H7 (cell line): Measurements from ENCODE around the gene CWC25. TPM values are rescaled to one million over a fixed set of nuclear protein-coding genes. Genes with fewer than 3 reads are reported as not detected.

Source experiments
- DNase-seq: peaks from one replicate; pipeline ENCODE4 v3.0.0; 2012
- H3K27me3 ChIP-seq: 2 replicates; pipeline ENCODE4 v1.6.0; 2011; ENCODE audit warnings: mild to moderate bottlenecking, low read length; ENCODE audit not compliant: control insufficient read depth, insufficient read depth
- H3K36me3 ChIP-seq: replicated peaks from 2 replicates; pipeline ENCODE4 v1.5.1; 2011; ENCODE audit warnings: low read length; ENCODE audit not compliant: control insufficient read depth, insufficient read depth
- H3K4me3 ChIP-seq: 2 replicates; pipeline ENCODE4 v1.5.1; 2011; ENCODE audit warnings: low read depth, mild to moderate bottlenecking, control low read depth, low read length, moderate library complexity; ENCODE audit not compliant: insufficient read depth
- total RNA-seq: library from RNA; depleted of rRNA; stranded (reverse); fragments of >200 nt; shearing (Covaris generic); gene quantifications from 2 replicates; pipeline ENCODE4 v1.2.3, GENCODE V29; 2014

CWC25 gene
- total RNA-seq, 1 experiment from 2014 or later = 8.2 TPM

- Histone ChIP-seq H3K27me3 (no peaks in the 10 kb centered on the region), H3K36me3 (peaks cover 64% of the 10 kb centered on the region), H3K4me3 (no peak overlapping the region)
- no peak for DNase-seq
These were observed 45.0 kb downstream of the CWC25 start for GRCh38 chr17:38779965-38780752.

GRCh38 chr17:38777641-38778250 lies 47.4 kb downstream of the CWC25 start:
- Histone ChIP-seq H3K4me3 (no peak overlapping the region), H3K36me3 (peaks cover 63% of the 10 kb centered on the region), H3K27me3 (no peaks in the 10 kb centered on the region)
- no peak for DNase-seq

- peaks cover 43% of the 10 kb centered on the region for H3K36me3 ChIP-seq
- no peak for DNase-seq
- no peak overlapping the region for H3K4me3 ChIP-seq
- no peaks in the 10 kb centered on the region for H3K27me3 ChIP-seq
These were observed 51.9 kb downstream of the CWC25 start for GRCh38 chr17:38773258-38773657.

GRCh38 chr17:38768417-38768816 lies 56.7 kb downstream of the CWC25 start:
- Histone ChIP-seq H3K27me3 (no peaks in the 10 kb centered on the region), H3K36me3 (peaks cover 29% of the 10 kb centered on the region), H3K4me3 (no peak overlapping the region)
- DNase-seq = no peak

GRCh38 chr17:38766341-38766740 lies 58.8 kb downstream of the CWC25 start:
- Histone ChIP-seq H3K36me3 (peaks cover 34% of the 10 kb centered on the region), H3K4me3 (no peak overlapping the region), H3K27me3 (no peaks in the 10 kb centered on the region)
- DNase-seq = no peak

GRCh38 chr17:38762231-38762630 lies 62.9 kb downstream of the CWC25 start:
- DNase-seq = no peak
- H3K27me3 ChIP-seq = no peaks in the 10 kb centered on the region
- peaks cover 28% of the 10 kb centered on the region for H3K36me3 ChIP-seq
- H3K4me3 ChIP-seq = no peak overlapping the region

GRCh38 chr17:38761612-38762011 lies 63.5 kb downstream of the CWC25 start:
- Histone ChIP-seq H3K36me3 (peaks cover 28% of the 10 kb centered on the region), H3K27me3 (no peaks in the 10 kb centered on the region), H3K4me3 (no peak overlapping the region)
- DNase-seq = peak; percentile 84

- Histone ChIP-seq H3K36me3 (peaks cover 16% of the 10 kb centered on the region), H3K27me3 (no peaks in the 10 kb centered on the region; the same call in 1 of the 2 replicates), H3K4me3 (peak overlapping the region; percentile 99)
- no peak for DNase-seq
These were observed 72.0 kb downstream of the CWC25 start for GRCh38 chr17:38753071-38753506.

GRCh38 chr17:38752308-38753070 lies 72.6 kb downstream of the CWC25 start, which contains the start of gene PSMB3:
Gene PSMB3, plus strand, starts transcription at chr17:38752741. Its CDS starts 86 bp downstream, at chr17:38752827.
- Histone ChIP-seq H3K36me3 (peaks cover 16% of the 10 kb centered on the region), H3K27me3 (no peaks in the 10 kb centered on the region; the same call in 1 of the 2 replicates), H3K4me3 (peak within 1 kb of the TSS; percentile 99)
- DNase-seq = peak; percentile 97

- Histone ChIP-seq H3K27me3 (no peaks in the 10 kb centered on the region; the same call in 1 of the 2 replicates), H3K4me3 (peak overlapping the region; percentile 99), H3K36me3 (peaks cover 16% of the 10 kb centered on the region)
- DNase-seq = peak; percentile 89
These were observed 73.3 kb downstream of the CWC25 start for GRCh38 chr17:38751808-38752307.

- Histone ChIP-seq H3K27me3 (no peaks in the 10 kb centered on the region; the same call in 1 of the 2 replicates), H3K36me3 (peaks cover 15% of the 10 kb centered on the region), H3K4me3 (peak overlapping the region; percentile 99)
- peak; percentile 51 for DNase-seq
These were observed 73.8 kb downstream of the CWC25 start for GRCh38 chr17:38751144-38751807.
